GM12864 (cell line): ENCODE results near the gene ELMOD3.

ENCODE experiments used
- DNase-seq: peaks from one replicate; pipeline ENCODE4 v3.0.0-alpha.2; 2011; ENCODE audit warnings: low read depth
- H3K4me3 ChIP-seq: 2 replicates; pipeline ENCODE4 v1.5.1; 2011; ENCODE audit warnings: mild to moderate bottlenecking, low read depth, low read length, control low read depth
- TF ChIP-seq, protein P1 (sequence below): IDR thresholded peaks from 2 replicates; pipeline ENCODE4 v1.5.1; 2011; ENCODE audit warnings: low read depth, mild to moderate bottlenecking, moderate library complexity, low read length, control low read depth, inconsistent platforms; ENCODE audit errors: missing control alignments

Gene ELMOD3

DNA sequence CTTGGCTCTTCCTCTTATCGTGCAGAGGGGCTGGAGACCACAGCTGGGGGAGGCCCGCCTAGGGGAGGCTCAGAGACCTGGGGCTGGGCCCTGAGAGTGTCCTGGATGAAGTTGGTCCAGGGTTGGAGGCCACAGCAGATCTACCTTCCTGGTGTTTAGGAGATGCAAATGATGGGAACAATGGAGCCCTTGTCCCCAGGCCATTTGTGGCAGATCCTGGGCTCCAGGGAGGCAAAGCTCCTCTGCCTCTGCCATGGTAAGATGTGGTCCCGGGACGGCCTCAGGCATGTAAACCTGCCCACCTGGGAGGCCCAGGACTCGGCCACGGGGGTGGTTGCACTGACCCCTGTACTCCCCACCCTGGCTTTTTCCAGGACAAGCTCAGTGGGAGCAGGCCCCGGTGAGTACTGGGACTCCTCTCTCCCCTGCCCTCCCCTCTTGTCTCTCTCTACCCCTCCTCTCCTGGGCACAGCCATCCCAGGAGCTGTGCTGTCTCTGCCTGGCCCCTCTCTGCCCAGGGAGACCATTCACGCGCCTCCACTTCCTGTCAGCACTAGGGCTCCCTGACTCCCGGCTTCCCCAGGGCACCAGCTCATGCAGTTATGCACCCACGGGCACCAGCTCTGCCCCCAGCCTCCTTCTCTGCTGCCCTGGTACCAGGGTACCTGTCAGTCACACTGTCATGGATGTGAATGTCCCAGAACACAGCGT is 74.8 kb downstream of the ELMOD3 start:
- H3K4me3 ChIP-seq, result no peak overlapping the region
- TF ChIP-seq, protein P1, sequence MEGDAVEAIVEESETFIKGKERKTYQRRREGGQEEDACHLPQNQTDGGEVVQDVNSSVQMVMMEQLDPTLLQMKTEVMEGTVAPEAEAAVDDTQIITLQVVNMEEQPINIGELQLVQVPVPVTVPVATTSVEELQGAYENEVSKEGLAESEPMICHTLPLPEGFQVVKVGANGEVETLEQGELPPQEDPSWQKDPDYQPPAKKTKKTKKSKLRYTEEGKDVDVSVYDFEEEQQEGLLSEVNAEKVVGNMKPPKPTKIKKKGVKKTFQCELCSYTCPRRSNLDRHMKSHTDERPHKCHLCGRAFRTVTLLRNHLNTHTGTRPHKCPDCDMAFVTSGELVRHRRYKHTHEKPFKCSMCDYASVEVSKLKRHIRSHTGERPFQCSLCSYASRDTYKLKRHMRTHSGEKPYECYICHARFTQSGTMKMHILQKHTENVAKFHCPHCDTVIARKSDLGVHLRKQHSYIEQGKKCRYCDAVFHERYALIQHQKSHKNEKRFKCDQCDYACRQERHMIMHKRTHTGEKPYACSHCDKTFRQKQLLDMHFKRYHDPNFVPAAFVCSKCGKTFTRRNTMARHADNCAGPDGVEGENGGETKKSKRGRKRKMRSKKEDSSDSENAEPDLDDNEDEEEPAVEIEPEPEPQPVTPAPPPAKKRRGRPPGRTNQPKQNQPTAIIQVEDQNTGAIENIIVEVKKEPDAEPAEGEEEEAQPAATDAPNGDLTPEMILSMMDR, result no peak
- no peak for DNase-seq

DNA sequence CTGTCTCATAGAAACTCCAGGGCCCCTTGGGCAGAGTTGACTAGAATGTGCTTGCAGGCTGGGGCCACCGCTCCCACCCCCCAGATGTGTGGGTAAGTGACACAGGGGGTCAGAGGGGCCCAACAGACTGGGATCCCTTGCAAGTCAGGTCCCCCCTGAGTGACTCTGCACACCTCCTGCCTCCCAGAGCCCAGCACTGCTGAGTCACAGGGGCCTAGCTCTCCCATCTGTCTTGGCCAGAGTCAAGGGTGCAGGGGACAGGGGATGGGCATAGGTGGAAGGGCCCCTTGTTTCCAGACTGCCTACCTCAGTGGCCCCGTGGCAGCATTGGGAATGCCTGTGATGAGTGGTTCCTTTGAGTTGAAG is 75.3 kb downstream of the ELMOD3 start:
- no peak for DNase-seq
- TF ChIP-seq, protein P1, result no peak
- no peak overlapping the region for H3K4me3 ChIP-seq

DNA sequence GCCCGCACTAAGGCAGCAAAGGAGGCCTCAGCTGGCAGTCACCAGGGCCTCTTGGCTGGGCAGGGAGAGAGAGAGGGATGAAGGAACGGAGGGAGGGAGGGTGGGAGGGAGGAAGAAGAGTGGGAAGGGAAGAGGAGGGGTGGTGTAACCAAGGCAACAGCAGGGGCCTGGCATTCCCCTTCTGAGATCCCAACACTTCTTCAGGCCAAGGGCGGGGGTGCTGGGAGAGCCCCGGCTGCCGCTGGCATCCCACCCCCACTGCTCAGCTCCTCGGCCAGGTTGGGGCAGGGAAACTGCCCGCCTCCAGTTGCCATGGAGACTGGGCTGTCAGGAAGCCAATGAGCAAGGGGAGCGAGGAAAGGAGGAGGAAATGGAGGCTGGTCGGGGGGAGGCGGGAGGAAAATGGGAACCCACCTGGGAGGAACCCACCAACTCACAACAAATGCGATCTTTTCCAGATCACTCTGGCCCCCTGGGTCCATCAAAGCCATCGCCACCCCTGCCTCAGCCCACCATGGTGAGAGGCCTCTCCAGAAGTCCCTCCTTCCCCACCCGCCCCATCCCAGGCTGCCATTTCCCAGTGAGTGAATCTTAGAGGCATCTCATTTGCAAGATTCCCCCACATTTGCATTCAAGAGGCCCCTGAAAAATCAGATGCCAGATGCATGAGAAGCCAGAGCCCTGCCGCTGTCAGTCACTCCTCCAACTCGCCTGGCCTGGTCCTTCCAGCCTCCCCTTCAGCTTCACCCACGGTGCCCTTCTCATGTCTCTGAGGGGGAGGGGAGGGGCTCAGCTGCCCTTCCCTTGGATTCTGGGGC is 76.4 kb downstream of the ELMOD3 start:
- H3K4me3 ChIP-seq, result no peak overlapping the region
- TF ChIP-seq, protein P1, result no peak
- no peak for DNase-seq

DNA sequence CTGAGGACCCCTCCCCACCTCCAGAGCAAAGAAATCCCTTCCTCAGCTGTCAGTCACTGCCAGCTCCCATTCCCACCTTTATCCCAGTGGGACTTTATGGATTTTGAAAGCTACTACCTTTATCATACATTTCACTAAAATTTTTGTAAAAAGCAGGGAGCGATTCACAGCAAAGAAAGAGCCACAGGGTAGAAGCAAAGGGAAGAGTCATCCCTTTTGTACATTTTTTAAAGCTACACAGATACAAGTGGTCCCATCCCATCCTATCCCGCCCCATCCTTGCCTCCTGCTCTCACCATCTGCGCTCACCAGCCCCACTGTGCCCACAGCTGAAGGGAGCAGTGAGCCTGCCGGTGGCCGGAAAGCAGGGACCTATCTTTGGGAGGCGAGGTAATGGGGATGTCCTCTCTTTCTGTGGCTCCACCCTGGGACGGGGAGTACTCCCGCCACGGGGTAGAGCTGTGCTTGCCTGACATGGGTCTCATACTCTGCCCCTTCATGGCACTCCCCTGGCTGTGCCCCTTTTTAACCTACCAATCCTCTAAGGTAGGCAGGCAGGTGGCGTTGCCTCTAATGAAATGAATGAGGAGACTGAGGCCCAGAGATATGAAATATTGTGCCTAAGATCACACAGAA is 77.1 kb downstream of the ELMOD3 start:
- H3K4me3 ChIP-seq, result no peak overlapping the region
- TF ChIP-seq, protein P1, result no peak
- DNase-seq, result no peak

DNA sequence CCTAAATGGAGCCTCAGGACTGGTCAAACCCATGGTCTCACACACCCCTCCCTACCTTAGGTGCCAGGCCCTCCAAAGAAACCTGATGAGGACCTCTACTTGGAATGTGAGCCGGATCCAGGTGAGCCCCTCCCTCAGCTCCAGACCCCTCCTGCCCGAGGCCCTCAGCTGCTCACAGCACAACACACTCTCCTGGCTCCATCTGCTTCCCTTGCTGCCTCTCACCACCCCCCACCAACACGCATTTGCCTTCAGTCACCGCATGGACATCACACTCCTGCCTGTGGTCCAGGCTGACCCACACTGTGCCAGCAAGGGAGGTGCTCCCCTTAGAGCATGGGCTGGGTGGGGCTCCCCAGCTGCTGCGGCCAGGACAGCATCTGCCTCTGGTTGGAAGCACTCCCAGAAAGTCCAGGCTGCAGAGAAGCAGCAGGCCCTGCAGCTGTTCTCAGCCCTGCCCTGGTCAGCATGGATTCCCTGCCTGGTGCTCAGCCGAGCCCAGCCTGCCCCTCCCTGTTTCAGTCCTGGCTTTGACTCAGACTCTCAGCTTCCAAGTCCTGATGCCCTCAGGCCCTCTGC is 79.0 kb downstream of the ELMOD3 start:
- H3K4me3 ChIP-seq, result no peak overlapping the region
- DNase-seq, result no peak
- TF ChIP-seq, protein P1, result no peak

DNA sequence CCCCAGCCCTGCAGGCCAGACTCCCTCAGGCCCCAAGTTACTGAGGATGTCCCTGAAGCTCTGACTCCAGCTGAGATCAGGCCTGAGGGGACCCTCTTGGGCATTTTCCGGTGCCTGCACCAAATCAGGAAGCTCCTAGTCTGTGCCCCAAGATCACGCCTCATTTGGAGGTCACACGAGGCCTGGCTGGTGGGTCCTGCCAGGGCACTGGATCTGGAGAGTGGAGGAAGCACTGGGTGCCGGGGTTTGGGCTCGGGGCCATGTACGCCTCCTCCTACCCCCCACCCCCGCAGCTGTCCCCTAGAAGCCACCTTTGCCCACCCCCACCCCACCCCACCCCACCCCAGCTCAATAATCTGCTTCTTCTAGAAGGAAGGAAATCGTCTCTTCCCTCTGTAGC is 80.1 kb downstream of the ELMOD3 start:
- TF ChIP-seq, protein P1, result no peak
- DNase-seq, result no peak
- no peak overlapping the region for H3K4me3 ChIP-seq
